GM21390 (cell line): ENCODE data around the gene GALNT12.

Experiments
- ATAC-seq: cut with Tn5 transposase; IDR thresholded peaks from one replicate; pipeline ENCODE4 v1.9.1; 2021; ENCODE audit not compliant: unreplicated experiment

GALNT12 gene

DNA sequence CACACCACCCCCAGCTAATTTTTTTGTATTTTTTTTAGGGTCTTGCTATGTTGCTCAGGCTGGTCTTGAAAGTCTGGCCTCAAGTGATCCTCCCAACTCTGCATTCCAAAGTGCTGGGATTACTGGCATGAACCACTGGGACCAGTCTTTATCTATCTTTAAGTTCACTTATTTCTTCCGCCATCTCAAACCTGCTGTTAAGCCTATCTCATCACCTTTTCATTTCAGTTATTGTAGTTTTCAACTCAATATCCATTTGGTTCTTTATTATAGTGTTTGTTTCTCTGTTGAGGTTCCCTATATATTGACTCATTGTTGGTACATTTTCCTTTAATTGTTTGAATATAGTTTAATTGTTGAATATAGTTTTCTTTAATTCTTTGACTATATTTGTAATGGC, 48.1 kb downstream of the GALNT12 start:
- no peak for ATAC-seq

DNA sequence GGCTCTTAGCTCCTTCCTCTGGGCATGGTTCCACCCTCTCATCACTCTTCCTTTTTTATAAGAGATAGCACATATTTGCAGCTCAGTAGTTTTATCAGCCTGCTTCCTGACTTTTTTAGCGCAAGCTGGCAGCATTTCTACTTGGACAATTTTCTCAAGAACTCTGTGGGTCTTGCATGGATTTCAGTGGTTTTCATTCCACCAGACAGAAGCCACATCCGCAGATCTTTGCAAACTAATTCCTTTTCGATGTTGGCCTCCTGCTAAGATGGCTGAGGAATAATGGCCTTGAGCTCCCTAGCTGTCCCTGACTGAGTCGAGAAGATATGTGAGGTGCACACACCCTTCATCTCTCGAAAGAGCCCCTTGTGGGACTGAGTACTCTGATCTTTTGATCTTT, 49.5 kb downstream of the GALNT12 start:
- ATAC-seq, result no peak

DNA sequence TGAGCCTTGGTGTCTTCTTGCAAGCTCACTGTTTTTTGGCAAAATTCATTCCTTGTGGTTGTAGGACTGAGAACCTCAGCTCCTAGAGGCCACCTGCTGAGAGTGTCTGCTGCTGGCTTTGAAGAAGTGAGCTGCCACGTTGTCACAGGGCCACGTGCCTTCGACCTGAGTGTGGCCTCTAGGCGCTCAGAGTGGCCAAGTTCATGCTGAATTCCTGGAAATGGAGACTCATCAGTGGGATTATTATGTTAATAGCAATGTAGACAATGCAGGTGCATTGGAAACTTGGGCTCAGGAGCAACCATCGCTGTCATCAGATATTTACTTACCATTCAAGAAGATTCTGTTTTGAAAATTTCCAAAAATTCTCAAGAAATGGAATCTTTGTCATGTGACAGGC, 52.5 kb downstream of the GALNT12 start:
- no peak for ATAC-seq

GRCh38 chr9:98860871-98861293, 53.4 kb downstream of the GALNT12 start:
- no peak for ATAC-seq

GRCh38 chr9:98861781-98862504, 54.5 kb downstream of the GALNT12 start:
- no peak for ATAC-seq

DNA sequence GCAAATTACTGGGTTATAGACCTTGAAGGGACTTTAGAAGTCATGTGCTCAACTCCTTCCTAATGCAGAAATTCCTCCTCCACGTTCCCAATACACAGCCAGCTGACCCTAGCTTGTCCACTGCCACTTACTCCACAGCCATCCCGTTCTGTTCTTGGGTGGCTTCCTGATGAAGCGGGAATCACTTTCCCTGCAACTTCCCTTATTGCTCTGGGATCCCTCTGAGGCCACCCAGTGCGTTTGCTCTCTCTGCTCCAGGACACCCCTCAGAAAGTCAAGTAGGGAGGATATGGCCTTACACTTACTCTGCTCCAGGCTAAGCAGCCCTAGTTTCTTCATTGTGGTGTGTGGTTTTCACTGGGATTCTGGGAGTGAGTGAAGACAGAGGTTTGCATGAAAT, 55.5 kb downstream of the GALNT12 start:
- no peak for ATAC-seq

DNA sequence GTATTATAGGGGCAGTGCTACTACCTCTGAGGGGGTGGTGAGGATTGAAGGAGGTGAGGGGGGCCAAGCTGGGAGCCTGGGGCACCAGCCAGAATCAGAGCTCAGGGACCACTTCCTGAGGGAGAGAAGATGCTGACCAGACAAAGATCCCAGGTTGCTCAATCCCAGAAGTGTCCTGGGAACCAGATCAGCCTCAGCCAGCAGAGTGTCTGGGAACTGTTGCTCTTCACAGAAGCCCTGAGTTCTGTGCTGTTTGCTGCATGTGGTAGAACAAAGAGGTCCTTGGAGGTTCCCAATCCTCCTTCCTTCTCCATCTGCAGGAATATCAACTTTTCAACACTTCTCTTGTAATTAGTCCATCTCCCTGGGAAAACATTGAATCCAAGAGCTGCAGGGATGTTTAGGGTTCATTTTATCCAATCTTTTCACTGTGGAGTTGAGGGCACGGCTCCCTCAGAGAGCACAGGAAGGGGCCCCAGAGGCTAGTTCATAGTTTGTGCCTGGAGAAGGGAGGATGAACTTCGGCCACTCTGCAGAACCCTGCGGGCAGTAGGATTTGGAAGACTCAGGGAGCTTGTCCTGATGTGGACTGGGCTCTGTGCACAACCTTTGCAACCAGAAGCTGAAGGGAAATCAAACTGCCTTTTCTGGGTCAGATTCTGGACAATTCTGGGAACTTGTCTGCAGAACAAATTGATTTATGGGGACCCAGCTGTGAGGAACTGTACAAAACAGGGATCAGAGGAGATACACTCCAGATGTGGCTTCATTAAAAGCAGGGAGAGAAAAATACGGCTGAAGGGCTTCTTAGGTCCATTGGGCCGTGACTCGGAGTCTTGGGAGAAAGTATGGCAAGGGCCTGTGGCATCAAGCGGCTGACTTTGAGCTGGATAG, 57.1 kb downstream of the GALNT12 start:
- ATAC-seq, result no peak

DNA sequence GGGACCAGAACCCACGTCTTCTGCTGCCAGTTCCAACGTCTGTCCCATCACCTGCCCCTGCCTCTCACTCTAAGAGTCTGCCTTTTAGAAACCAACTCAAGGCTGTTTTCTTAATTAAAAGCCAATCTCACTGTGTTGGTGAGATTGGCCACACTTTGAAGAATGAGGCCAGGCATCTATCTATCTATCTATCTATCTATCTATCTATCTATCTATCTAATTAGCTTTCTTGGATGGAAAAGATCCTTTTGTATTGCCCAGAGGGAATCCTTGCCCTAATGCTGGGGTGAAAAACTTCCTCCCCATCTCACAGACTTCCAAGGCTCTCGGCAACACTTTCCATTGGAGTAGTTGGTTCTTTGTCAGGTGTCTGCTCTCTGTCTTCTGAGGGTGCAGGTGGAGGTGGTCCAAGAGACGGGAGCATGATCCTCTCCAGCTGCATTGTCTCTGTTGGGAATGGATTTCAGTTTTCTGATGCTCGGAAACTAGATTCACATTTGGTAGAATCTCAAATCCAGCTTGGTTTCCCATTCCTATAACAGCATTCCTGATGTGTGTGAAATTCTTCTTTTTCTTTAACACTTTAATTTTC, 57.9 kb downstream of the GALNT12 start:
- no peak for ATAC-seq

DNA sequence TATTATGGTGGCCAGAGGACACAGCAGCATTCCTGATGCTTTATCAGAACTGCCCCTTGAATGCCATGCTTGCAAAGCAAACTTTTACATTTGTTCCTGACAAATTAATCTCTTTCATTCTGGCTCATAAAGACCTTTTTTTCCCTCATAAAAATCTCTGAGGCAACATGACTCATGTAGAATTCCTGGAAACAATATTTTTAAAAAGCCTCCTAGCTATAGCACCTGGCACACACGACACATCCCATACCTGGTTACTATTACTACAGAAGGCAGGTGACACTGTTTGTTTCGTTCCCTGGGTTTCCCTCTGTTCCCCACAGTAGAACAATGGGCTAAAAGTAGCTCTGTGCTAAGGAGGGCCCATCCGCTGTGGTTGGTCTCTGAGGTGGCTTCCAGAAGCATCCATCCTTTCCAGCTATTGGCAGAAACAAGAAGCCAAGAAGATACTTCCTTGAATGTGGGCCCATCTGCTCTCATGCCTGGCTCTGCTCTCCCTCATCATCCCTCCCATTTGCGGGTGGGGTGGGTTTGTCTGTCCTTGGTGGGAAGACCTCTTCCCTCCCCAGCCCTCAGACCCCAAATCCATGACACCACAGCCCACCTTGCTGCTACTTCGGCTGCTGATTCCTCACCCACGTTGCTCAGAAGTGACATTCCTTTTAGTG, 59.1 kb downstream of the GALNT12 start:
- no peak for ATAC-seq

GRCh38 chr9:98867103-98867428, 59.6 kb downstream of the GALNT12 start:
- no peak for ATAC-seq

- no peak for ATAC-seq
Measured at GRCh38 chr9:98867429-98868168, 60.1 kb downstream of the GALNT12 start.

- no peak for ATAC-seq
Measured at GRCh38 chr9:98869078-98869745, 61.7 kb downstream of the GALNT12 start.

DNA sequence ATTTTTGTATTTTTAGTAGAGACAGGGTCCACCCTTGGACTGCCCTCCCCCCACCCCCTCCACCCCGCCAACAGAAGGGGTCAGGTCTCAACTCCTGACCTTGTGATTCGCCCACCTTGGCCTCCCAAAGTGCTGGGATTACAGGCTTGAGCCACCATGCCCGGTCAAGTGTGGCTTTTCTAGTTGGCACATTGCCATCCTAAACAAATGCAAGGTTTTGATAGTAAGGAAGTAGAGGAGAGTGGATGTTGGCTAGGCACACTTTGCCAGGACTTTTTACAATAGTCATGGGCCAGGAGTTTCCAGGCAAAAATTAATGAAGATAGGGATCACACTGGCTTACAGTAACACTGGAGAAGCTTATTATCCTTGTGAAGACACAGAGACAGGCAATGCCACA, 62.4 kb downstream of the GALNT12 start:
- ATAC-seq, result no peak

- ATAC-seq, result no peak
Measured at GRCh38 chr9:98870782-98871557, 63.5 kb downstream of the GALNT12 start.

DNA sequence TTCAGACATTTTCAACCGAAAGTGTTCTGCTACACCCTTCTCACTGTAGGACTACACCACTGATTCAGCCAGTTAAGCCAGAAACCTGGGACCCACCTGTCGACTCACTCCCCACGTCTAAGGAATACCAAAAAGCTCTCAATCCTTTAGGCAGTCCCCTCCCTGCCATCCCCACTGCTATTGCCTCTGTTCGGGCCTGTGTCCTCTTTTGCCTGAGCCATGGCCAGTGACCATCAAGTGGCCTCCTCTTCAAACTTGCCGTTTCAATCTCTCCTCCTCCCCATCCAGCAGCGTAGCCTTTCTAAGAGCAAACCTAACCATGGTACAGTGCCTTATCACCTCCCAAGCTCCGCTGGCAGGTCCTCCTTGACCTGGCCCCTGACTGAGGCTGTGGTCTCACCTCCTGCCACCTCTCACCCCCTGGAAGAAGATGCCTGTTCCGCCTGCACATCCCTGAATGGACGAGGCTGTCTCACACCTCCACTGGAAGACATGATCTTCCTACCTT, 64.1 kb downstream of the GALNT12 start:
- no peak for ATAC-seq

GRCh38 chr9:98873526-98873925, 66.1 kb downstream of the GALNT12 start:
- no peak for ATAC-seq

- no peak for ATAC-seq
Measured at GRCh38 chr9:98873951-98874371, 66.5 kb downstream of the GALNT12 start.

GRCh38 chr9:98874721-98875255, 67.3 kb downstream of the GALNT12 start:
- ATAC-seq, result no peak

DNA sequence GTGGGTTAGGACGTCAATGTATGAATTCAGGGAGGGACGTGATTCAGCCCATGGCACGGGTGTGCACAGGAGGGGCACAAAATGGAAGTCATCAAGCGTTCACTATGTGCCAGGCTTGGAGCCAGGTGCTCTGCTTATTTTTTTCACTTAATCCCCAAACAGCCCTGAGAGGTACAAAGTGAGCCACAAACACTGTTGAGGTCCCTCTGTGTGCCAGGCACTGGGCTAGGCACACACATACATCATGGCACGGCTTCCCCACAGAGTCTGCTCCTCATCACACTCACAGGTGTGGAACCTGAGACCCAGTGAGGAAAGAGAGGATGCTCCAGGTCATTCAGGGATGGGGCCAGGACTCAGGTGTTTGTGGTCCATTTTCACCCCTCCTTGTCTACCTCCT, 68.1 kb downstream of the GALNT12 start:
- ATAC-seq, result no peak
